ENCODE measurements around the gene ORC5. TPM values are rescaled to one million over a fixed set of nuclear protein-coding genes. Genes with fewer than 3 reads are reported as not detected.

ORC5 gene
- 16.4 and 24.3 TPM in 2 replicates for total RNA-seq

DNA sequence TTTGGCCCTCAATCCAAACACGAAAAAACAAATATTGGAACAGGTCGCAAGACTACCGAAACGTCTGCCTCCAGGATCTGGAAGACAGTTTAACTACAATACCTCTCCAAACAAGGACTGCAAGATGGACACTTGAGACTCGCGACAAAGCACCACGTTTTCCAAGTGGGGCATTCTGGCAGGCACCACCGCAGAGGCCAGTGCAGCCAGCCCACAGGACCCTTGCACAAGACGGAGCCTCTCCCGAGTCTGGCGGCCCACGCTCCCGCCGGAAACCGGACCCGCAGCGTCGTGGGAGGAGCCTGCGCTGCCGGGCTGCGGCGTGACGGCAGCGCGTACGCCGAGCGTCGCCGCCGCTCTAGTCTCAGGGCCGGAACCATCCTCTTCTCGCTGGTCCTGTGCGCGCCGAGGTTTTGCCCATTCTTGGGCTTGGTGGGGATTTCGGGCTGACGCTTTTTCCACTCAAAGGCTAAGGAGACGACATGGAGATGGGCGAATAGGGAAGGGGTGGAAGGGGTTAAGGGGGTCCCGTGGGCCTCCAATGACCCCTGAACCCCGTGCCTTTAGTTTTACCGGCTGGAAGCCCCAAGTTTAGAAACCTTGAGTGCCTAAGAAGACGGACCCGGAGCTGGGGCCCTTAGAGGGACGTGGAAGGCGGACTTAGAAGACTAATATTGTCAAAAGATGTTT lies at the start of gene ORC5:
Gene ORC5 (minus strand): TSS at position 283 of the 690 bp plus-strand sequence. CDS start 109 bp downstream, at position 174.

Other genes starting within 250 kb of the ORC5 start
- gene RELN, start 218.4 kb downstream of the ORC5 start, total RNA-seq: under 0.01 and 0.18 TPM in 2 replicates
- gene LHFPL3, start 120.6 kb upstream of the ORC5 start, total RNA-seq: not detected in 2 replicates

Measured in cardiac atrium fibroblast (primary cell).